Measurements from ENCODE around the gene MTFMT.

DNA sequence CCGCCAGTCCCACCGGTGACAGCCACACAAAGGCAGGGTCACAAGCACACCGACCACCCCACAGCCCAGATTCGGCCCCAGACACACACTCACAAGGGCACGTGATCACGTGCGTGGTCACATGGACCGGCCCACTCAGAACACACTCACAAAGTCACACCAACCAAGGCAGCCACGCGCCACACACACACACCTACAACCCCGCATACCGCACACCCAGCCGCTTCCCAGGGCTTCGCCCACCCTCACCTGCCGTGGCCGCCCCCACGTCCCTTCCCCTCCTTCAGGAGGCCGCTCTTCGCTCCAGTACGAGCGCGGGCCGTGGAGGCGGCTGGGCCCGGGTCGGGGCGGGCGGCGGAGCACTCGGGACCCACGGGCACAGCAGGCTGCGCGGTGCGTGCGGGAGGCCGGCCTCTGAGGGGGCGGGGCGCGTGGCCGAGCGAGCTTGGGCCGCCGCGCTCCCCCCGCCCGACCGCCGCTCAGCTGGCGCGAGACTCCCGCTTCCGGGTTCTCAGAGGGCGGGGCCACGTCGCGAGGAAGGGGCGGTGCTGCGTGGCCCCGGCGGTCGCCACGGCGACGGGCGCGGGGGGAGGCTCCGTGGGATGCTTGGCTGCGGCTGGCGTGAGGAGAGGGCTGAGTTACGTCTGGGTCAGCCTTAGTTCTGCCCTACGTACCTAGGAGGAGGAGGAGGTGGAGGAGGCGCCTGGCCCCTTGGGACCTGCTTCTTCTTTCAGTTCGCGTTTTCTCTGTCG lies 39.8 kb downstream of the MTFMT start, which contains the start of gene SPG21:
- no peak for TF ChIP-seq EZH2 (IDR thresholded peaks at IDR 0.05)
- no peak for TF ChIP-seq CTCF (IDR thresholded peaks at IDR 0.05)
